Tibial nerve (tissue), 4 donors: ENCODE measurements around the gene FBXL15.

ENCODE experiments used
- CTCF ChIP-seq, 5 experiments: fragments of 200-600 bp in 3 of 5; fragments of 450-650 bp in 2 of 5; sonication (generic) in 3 of 5; IDR thresholded peaks; one replicate each; pipeline ENCODE4 v1.5.1; 2016 to 2019; ENCODE audit warnings: antibody characterized with exemption in 5 of 5, mild to moderate bottlenecking in 3 of 5, moderate library complexity in 2 of 5
- EP300 ChIP-seq, 2 donors: sonication (generic); formaldehyde crosslinking; IDR thresholded peaks; one replicate each; pipeline ENCODE4 v1.6.1; 2017; ENCODE audit warnings: antibody characterized with exemption in 2 of 2, mild to moderate bottlenecking in 1 of 2
- POLR2A ChIP-seq, 2 donors: fragments of 450-650 bp; IDR thresholded peaks; one replicate each; pipeline ENCODE4 v1.6.1; 2017; ENCODE audit warnings: antibody characterized with exemption in 2 of 2, mild to moderate bottlenecking in 2 of 2, moderate library complexity in 2 of 2

- no peak for TF ChIP-seq CTCF (IDR thresholded peaks at IDR 0.05)
- TF ChIP-seq EP300 (IDR thresholded peaks at IDR 0.05): no peak
- TF ChIP-seq POLR2A (IDR thresholded peaks at IDR 0.05): no peak
Measured at GRCh38 chr10:102406815-102407214, 13.8 kb upstream of the FBXL15 start.
